HG02981 (cell line): ENCODE data around the gene FGD6.
"Not testable (repeated sequence)": the region's sequence is repeated elsewhere in the genome, so short reads cannot be mapped to it uniquely, and the experiment has no call there.

ENCODE experiments used
- ATAC-seq: cut with Tn5 transposase; IDR thresholded peaks from one replicate; pipeline ENCODE4 v1.9.1; 2021; ENCODE audit warnings: mild to moderate bottlenecking, moderate library complexity; ENCODE audit not compliant: unreplicated experiment

Gene FGD6

DNA sequence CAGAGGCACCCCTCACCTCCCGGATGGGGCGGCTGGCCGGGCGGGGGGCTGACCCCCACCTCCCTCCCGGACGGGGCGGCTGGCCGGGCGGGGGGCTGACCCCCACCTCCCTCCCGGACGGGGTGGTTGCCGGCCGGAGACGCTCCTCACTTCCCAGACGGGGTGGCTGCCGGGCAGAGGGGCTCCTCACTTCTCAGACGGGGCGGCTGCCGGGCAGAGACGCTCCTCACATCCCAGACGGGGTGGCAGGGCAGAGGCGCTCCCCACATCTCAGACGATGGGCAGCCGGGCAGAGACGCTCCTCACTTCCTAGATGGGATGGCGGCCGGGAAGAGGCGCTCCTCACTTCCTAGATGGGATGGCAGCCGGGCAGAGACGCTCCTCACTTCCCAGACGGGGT, 18.4 kb upstream of the FGD6 start:
- ATAC-seq = not testable (repeated sequence)

DNA sequence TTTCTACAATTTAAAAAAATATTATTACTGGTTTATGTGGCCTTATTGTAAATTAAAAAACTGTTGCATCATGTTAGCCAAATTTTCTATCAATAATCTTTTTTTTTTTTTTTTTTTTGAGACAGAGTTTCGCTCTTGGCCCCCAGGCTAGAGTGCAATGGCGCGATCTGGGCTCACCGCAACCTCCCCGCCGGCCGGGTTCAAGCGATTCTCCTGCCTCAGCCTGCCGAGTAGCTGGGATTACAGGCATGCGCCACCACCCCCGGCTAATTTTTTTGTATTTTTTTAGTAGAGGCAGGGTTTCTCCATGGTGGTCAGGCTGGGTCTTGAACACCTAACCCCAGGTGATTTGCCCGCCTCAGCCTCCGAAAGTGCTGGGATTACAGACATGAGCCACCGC, 16.9 kb upstream of the FGD6 start:
- not testable (repeated sequence) for ATAC-seq

- no peak for ATAC-seq
Observed at GRCh38 chr12:95231190-95231589, 13.9 kb upstream of the FGD6 start.

DNA sequence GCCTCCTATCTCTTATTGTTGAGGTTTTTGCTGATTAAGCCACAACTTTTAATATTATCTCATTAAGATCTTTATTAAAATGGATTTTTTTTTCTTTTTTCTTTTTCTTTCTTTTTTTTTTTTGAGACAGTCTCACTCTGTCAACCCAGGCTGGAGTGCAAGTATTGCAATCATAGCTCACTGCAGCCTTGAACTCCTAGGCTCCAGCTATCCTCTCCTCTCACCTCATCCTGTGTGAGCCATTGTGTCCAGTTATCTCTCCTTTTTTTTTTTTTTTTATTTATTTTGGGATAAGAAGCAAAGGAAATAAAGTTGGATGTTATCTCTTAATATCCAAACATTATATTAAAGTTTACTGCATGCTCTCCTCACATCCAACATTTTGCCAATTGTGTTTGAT, 13.0 kb upstream of the FGD6 start:
- ATAC-seq = no peak

DNA sequence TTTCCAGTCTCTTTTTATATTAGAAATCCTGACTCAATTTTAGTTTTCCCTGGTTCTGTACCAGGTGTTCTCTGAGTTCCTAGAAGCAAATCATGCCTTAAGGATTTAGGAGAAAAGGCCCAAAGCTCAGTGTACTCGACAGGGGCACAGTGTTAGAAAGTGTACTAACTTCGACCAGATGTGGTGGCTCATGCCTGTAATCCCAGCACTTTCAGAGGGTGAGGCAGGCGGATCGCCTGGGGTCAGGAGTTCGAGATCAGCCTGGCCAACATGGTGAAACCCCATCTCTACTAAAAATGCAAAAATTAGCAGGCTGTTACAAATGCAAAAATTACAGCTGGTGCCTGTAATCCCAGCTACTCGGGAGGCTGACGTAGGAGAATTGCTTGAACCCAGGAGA, 12.4 kb upstream of the FGD6 start:
- ATAC-seq = no peak

GRCh38 chr12:95228617-95229016, 11.3 kb upstream of the FGD6 start:
- ATAC-seq = no peak

DNA sequence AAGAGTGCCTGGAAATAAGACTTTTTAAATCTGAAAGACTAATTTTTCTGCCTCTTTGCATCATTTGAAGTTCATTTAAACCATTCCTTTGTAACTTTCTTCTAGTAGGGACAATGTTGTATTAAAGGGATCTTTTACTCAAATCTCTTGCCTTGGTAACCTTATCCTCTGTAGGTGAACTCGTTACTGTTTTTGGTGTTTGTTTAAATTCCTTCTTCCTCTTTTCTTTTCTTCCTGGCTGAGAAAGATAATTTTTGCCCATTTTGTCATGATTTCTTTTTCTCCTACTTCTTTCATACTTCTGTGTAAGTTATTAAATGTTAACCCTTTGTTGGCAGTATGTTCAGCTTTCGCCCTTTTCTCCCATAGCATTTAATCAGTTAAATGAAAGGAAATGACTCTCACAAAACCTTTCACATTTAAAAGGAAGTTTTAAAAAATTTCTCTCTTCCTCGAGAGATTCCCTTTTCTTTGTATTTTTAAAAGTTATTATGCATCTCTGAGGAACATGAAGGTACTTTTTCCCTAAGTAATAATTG, 10.6 kb upstream of the FGD6 start:
- ATAC-seq = no peak

- no peak for ATAC-seq
Observed at GRCh38 chr12:95225645-95226212, 8.5 kb upstream of the FGD6 start.

GRCh38 chr12:95224202-95225170, 7.2 kb upstream of the FGD6 start:
- ATAC-seq = no peak

DNA sequence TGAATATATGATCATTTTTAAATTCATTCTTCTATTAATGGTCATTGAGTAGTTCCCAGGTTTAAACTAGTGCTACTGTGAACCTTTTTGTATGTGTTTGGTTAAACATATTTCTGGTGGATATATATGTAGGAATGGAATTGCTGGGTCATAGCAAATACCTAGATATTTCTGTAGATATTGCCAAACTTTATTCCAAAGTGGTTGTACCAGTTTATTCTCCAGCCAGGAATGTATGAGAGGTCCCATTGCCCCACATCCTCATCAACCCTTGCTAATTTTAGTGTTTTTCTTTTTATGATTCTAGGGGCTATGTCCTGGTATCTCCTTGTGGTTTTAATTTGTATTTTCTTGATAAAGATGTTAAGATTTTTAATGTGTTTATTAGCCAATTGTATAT, 3.5 kb upstream of the FGD6 start:
- ATAC-seq = no peak

- no peak for ATAC-seq
Observed at GRCh38 chr12:95220190-95220589, 2.9 kb upstream of the FGD6 start.

DNA sequence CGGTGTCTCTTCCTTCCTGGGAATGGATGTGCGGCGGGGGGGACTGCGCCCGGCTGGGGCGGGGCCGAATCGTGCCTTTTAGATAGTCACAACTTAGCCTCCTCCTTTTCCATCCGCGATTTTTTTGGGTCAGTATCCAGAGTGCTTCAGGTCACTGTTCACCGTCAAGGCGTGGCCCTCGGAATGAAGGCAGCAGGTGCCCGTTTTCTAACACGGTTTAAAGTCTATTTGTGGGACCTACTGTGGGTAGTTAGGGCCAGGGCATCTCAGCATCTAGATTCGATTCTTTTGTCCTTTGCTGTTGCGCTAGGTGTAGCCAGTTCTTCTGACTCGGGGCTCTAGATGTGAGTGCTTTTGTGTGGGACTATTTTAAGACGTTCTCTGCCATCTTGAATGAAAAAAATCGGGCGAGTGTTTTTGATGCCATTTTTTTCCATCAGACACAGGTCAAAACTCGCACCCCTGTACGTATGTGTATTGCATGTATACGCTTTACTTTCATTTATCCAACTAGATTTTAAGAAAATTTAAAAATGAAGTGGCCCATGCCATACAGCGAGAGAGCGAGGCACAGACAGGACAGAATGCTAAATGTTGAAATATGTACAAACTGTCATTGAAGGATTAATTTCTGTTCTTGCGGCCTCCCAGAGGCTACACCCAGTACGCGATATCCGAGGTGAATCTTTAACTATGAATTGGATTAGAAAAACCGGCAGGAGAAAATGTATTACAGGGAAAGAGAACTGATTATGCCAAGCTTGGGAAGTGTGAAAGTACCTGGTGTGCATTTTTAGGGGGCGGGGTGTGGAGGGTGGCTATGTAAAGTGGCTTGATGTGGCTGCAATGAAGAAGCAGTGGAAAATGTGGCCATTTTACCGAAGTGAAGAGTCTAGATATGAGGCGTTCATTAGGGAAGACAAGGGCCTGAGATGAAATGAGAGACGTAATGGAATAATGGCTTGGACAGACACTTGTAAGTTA, 1.2 kb upstream of the FGD6 start:
- peak; percentile 0 for ATAC-seq

DNA sequence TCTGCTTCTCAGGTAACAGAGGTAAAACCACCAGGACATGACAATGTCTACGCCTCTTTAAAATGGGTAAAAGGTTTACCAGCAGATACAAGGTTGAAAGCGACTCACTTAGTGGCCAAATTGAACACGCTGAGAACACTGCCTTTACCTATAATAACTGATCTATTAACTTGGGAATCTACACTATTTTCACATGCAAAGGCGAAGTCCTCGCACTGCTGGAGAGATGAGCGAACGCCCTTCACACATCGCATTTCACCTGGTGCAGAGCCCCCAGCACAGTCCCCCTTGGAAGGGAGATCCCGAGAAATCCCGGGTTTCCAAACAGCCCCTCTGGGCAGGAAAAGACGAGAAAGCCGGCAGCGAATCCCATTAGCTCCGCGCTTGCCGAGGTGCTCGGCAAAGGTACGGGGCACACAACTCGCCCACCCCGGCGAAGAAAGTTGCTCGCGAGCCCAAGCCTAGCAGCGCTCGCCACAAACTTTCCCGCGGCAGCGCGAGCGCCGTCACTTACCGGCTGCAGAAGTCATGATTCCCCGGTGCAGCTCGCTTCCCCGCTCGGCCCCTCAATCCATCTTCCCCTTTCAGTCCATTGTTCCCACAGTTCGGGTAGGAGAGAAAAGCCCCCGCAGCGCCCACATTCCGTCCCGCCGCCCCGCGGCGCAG, 423 bp downstream of the FGD6 start:
- ATAC-seq = peak; percentile 14

DNA sequence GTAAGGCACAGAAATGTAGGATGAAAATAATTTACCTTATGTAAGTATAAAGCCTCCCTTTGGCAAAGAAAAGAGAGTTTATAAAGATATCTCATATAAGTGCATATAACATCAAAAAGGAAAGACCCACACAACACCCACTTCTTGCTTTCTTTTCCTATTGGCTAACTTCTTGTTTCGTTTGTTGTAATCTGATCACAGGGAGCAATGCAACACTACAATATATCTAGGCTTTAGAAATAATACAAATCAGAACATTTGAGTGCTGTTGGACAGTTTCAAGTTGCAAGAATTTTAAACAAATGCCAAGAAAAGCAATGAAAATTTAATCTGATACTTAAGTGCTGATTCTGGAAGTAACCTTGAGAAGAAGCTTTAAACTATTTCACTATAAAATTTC, 1.3 kb downstream of the FGD6 start:
- no peak for ATAC-seq

- no peak for ATAC-seq
Observed at GRCh38 chr12:95214466-95214865, 2.8 kb downstream of the FGD6 start.

DNA sequence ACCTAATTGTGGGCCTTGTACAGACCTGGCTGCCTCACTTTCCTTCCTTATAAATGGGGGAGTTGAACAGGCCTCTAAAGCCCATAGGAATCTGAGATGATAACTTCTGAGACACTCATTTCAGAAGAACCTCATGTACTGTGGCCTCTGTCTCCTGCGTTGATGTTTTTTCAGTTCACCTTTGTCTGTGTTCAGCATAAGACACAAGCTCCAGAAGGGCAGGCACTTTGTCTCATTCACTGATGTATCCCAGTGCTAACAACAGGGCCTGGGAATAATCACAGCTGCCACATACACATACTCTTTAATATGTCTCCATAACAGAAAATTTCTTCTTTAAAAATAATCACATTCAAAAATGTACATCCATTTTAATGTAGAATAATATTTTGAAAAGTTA, 3.3 kb downstream of the FGD6 start:
- no peak for ATAC-seq

GRCh38 chr12:95213119-95213518, 4.1 kb downstream of the FGD6 start:
- no peak for ATAC-seq

DNA sequence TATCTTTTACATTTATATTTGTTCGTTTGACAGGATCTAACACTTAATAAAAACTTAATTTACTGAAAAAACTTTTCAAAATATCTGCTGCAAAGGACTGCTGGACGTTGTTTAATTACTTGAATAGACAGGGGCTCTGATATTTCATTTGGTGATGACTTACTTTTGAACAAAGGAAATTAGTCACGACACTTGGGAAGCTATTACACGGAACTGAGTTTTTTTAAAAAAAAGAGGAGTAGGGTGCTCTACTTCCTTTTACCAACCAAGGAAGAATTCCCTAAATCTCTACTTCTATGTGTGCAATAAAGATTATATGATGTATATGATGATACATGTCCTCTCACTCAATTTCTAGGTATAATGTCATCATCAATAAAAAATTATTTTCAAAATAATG, 4.7 kb downstream of the FGD6 start:
- no peak for ATAC-seq

DNA sequence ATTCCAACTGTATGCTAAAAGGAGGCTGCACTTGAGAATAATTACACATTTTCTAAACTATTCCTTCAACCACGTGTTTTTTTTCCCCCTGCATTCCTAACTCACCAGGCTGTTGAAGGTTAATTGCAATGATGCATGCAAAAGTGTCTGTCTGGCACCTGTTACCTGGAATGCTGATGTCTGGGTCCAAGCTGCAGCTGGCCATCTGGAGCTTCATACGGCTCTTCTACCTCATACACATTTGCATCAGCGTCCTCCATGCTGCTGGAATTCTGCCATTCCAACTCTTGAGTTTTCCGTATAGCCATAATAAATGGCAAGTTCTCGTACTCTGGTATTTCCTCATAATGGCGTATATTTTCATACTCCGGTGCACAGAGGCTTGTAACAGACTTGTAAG, 8.6 kb downstream of the FGD6 start:
- no peak for ATAC-seq

DNA sequence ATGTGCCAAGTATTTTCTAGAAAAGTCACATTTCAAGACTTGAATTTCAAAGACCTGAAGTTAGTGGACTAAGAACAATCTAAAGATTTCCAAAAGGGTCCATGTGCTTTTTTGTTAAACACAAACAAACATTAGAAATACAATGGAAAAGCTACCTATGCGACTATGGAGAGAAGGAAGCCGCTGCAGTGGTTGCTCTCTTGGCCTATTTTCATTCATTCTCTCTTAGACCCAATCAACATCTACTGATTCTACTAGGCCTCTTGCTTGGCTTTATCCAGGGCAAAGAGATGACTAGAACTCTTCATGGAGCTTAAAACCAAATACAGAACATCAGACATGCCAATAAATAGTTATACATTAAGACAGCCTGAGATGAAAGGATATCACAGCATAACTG, 9.9 kb downstream of the FGD6 start:
- no peak for ATAC-seq
